ENCODE data around the gene SMIM43. TPM values are rescaled to one million over a fixed set of nuclear protein-coding genes. Genes with fewer than 3 reads are reported as not detected.

SMIM43 gene
- 0.25 and 0.89 TPM in 2 replicates for total RNA-seq

GRCh38 chr4:121764702-121765367 lies at the start of gene SMIM43:
Gene SMIM43 (minus strand): TSS chr4:121765164. CDS start chr4:121765105, 59 bp downstream.

GRCh38 chr4:121800961-121801714 lies 36.2 kb upstream of the SMIM43 start, which contains the start of gene EXOSC9:
Gene EXOSC9 (plus strand): TSS chr4:121801323. CDS start chr4:121801425, 102 bp downstream.

Other genes starting within 250 kb of the SMIM43 start
- gene ANXA5, start 68.2 kb downstream of the SMIM43 start, total RNA-seq, result 729 and 778 TPM in 2 replicates
- 28.6 and 96.1 TPM in 2 replicates for gene EXOSC9, start 36.2 kb upstream of the SMIM43 start, total RNA-seq
- 32.2 and 132 TPM in 2 replicates for gene CCNA2, start 58.7 kb upstream of the SMIM43 start, total RNA-seq
- 36.1 and 39.3 TPM in 2 replicates for gene BBS7, start 105.3 kb upstream of the SMIM43 start, total RNA-seq
- gene TRPC3, start 186.9 kb upstream of the SMIM43 start, total RNA-seq, result 0.62 and 1.7 TPM in 2 replicates